Measurements from ENCODE around the gene NECAB3. TPM values are rescaled to one million over a fixed set of nuclear protein-coding genes. Genes with fewer than 3 reads are reported as not detected.

The NECAB3 gene
- total and polyA plus RNA-seq, 2 of the 13 experiments (the other 11 are each of a cell fraction or from before 2014, with no cell fraction given): 61.5 to 65.5 TPM

DNA sequence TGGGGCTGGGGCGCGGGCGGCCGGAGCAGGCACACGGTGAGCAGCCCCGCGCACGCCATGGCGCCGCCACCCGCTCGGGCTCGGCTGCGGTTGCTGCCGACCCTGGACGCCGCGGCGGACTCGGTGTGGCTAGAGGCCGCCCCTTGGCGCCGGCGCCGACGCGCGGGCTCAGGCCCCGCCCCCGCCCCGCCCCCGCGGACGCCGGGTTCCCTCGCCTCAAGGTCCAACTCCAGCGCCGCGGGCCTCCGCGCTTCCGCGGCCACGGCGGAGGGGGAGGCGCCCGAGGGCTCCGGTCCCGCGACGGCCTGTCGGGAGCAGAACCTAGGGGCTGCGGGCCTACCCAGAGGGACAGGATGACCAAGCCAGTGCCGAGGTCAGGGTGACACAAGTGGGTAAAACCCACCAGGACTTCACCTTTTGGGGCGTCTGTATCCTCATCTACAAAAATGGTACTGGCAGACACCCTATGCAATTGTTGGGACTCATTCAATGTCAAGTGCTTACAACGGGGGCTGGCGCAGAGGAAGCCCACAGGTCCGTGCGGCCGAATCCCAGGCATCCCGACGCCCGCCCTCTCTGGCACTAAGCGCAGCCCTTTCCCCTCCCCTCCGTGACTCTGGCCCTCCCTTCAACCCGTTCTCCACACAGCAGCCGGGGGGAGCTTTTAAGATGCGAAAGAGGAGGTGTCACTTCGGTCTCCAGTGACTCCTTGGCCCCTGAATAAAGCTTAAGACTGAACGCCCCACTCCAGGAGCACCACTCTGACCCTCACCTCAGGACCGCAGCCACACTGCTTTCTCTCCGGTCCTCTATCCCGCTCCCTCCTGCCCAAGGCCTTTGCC is at the start of gene NECAB3 (continued):
- TF ChIP-seq, protein P1, sequence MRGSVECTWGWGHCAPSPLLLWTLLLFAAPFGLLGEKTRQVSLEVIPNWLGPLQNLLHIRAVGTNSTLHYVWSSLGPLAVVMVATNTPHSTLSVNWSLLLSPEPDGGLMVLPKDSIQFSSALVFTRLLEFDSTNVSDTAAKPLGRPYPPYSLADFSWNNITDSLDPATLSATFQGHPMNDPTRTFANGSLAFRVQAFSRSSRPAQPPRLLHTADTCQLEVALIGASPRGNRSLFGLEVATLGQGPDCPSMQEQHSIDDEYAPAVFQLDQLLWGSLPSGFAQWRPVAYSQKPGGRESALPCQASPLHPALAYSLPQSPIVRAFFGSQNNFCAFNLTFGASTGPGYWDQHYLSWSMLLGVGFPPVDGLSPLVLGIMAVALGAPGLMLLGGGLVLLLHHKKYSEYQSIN (CRISPR knock-in tag; IDR thresholded peaks at IDR 0.05; ENCODE audit: borderline replicate concordance): no peak
- TF ChIP-seq MTF2 (CRISPR knock-in tag; IDR thresholded peaks at IDR 0.05; ENCODE audit: borderline replicate concordance) (no peak), KLF16 (CRISPR knock-in tag; IDR thresholded peaks at IDR 0.05) (peak in 1 of 2 experiments; percentile 71; a peak in 2 of 4 replicates), MBNL3 (CRISPR knock-in tag; conservative IDR thresholded peaks at IDR 0.05) (no peak), ISL2 (CRISPR knock-in tag; IDR thresholded peaks at IDR 0.05) (0 out of 2 replicates have a peak, but pooled peaks have one; percentile 61), ZFYVE20 (CRISPR knock-in tag; IDR thresholded peaks at IDR 0.05; ENCODE audit: borderline replicate concordance, low read depth) (peak; percentile 85; the same call in 1 of the 2 replicates), ZNF143 (CRISPR knock-in tag; IDR thresholded peaks at IDR 0.05) (peak; percentile 49; the same call in 1 of the 2 replicates), ZNF781 (CRISPR knock-in tag; IDR thresholded peaks at IDR 0.05; ENCODE audit: borderline replicate concordance, not compliant biosample characterization) (peak; percentile 35), NFKB2 (CRISPR knock-in tag; IDR thresholded peaks at IDR 0.05; ENCODE audit: borderline replicate concordance) (peak; percentile 92), NR2F1 (CRISPR knock-in tag; IDR thresholded peaks at IDR 0.05) (no peak; a peak in 1 of 4 replicates), MZF1 (CRISPR knock-in tag; IDR thresholded peaks at IDR 0.05; ENCODE audit: borderline replicate concordance) (no peak), RAD21 (CRISPR knock-in tag; IDR thresholded peaks at IDR 0.05) (peak; percentile 80), NPAS2 (CRISPR knock-in tag; IDR thresholded peaks at IDR 0.05; ENCODE audit: borderline replicate concordance) (0 out of 2 replicates have a peak, but pooled peaks have one; percentile 49), ZNF577 (CRISPR knock-in tag; IDR thresholded peaks at IDR 0.05; ENCODE audit: borderline replicate concordance, low read depth) (no peak), ZNF431 (CRISPR knock-in tag; IDR thresholded peaks at IDR 0.05; ENCODE audit: borderline replicate concordance, low read depth) (0 out of 2 replicates have a peak, but pooled peaks have one; percentile 3), MLLT10 (CRISPR knock-in tag; IDR thresholded peaks at IDR 0.05) (no peak)
- TF ChIP-seq, protein P2, sequence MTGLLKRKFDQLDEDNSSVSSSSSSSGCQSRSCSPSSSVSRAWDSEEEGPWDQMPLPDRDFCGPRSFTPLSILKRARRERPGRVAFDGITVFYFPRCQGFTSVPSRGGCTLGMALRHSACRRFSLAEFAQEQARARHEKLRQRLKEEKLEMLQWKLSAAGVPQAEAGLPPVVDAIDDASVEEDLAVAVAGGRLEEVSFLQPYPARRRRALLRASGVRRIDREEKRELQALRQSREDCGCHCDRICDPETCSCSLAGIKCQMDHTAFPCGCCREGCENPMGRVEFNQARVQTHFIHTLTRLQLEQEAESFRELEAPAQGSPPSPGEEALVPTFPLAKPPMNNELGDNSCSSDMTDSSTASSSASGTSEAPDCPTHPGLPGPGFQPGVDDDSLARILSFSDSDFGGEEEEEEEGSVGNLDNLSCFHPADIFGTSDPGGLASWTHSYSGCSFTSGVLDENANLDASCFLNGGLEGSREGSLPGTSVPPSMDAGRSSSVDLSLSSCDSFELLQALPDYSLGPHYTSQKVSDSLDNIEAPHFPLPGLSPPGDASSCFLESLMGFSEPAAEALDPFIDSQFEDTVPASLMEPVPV (CRISPR knock-in tag; IDR thresholded peaks at IDR 0.05): peak; percentile 73
- TF ChIP-seq, protein P3, sequence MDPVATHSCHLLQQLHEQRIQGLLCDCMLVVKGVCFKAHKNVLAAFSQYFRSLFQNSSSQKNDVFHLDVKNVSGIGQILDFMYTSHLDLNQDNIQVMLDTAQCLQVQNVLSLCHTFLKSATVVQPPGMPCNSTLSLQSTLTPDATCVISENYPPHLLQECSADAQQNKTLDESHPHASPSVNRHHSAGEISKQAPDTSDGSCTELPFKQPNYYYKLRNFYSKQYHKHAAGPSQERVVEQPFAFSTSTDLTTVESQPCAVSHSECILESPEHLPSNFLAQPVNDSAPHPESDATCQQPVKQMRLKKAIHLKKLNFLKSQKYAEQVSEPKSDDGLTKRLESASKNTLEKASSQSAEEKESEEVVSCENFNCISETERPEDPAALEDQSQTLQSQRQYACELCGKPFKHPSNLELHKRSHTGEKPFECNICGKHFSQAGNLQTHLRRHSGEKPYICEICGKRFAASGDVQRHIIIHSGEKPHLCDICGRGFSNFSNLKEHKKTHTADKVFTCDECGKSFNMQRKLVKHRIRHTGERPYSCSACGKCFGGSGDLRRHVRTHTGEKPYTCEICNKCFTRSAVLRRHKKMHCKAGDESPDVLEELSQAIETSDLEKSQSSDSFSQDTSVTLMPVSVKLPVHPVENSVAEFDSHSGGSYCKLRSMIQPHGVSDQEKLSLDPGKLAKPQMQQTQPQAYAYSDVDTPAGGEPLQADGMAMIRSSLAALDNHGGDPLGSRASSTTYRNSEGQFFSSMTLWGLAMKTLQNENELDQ (CRISPR knock-in tag; IDR thresholded peaks at IDR 0.05; ENCODE audit: borderline replicate concordance): no peak
- TF ChIP-seq, protein P4, sequence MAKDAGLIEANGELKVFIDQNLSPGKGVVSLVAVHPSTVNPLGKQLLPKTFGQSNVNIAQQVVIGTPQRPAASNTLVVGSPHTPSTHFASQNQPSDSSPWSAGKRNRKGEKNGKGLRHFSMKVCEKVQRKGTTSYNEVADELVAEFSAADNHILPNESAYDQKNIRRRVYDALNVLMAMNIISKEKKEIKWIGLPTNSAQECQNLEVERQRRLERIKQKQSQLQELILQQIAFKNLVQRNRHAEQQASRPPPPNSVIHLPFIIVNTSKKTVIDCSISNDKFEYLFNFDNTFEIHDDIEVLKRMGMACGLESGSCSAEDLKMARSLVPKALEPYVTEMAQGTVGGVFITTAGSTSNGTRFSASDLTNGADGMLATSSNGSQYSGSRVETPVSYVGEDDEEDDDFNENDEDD (CRISPR knock-in tag; IDR thresholded peaks at IDR 0.05; ENCODE audit: borderline replicate concordance): peak; percentile 64; the same call in 1 of the 2 replicates
